Activated CD8-positive, alpha-beta T cell treated with anti-CD3 and anti-CD28 coated beads for 36 hours (primary cell): ENCODE data around the gene PITX2. TPM values are rescaled to one million over a fixed set of nuclear protein-coding genes. Genes with fewer than 3 reads are reported as not detected.

Experiments used
- ATAC-seq: fragments of 200-7000 bp; cut with Tn5 transposase; one replicate; pipeline ENCODE4 v1.10.0; 2021; ENCODE audit warnings: mild to moderate bottlenecking, moderate library complexity
- CTCF ChIA-PET: fragments of 350-600 bp; sonication (Branson Sonifier 250); formaldehyde crosslinking; loops from one replicate; lab custom pipeline; 2021; ENCODE audit warnings: antibody characterized with exemption; lab: Charles Lee
- POLR2A ChIA-PET: fragments of 350-600 bp; sonication (Branson Sonifier 250); formaldehyde crosslinking; loops from one replicate; lab custom pipeline; 2021; ENCODE audit warnings: antibody characterized with exemption; lab: Charles Lee
- DNase-seq: peaks from one replicate; pipeline ENCODE4 v3.0.0-alpha.2; 2020
- H3K27ac Mint-ChIP-seq: one replicate; pipeline ENCODE4 v1.8.0; 2021; ENCODE audit warnings: mild to moderate bottlenecking, mixed read lengths
- H3K27me3 Mint-ChIP-seq: one replicate; pipeline ENCODE4 v1.8.0; 2021; ENCODE audit warnings: mixed read lengths
- H3K36me3 Mint-ChIP-seq: one replicate; pipeline ENCODE4 v1.8.0; 2021; ENCODE audit warnings: low read depth, mixed read lengths
- H3K4me1 Mint-ChIP-seq: one replicate; pipeline ENCODE4 v1.8.0; 2021; ENCODE audit warnings: low read depth, mixed read lengths
- H3K4me3 Mint-ChIP-seq: one replicate; pipeline ENCODE4 v1.8.0; 2021; ENCODE audit warnings: mild to moderate bottlenecking, moderate library complexity, mixed read lengths
- H3K9me3 Mint-ChIP-seq: one replicate; pipeline ENCODE4 v1.8.0; 2021; ENCODE audit warnings: mixed read lengths
- CTCF ChIP-seq: fragments of 200-600 bp; IDR thresholded peaks from one replicate; pipeline ENCODE4 v1.8.0; 2022; ENCODE audit warnings: antibody characterized with exemption, mild to moderate bottlenecking
- intact Hi-C: fragments of 100-400 bp; cut with micrococcal nuclease; formaldehyde crosslinking; loops from one replicate; pipeline ENCODE4 v1.10.0; 2022
- total RNA-seq, 2 experiments: library from RNA; stranded (reverse); gene quantifications; one replicate each; pipeline ENCODE4 v1.2.3, GENCODE V29; 2021

The PITX2 gene
- total RNA-seq, 2 experiments from 2014 or later: not detected

- Mint-ChIP-seq H3K9me3 (no peaks in the 10 kb centered on the region), H3K4me3 (peak overlapping the region; percentile 61), H3K27me3 (peaks cover 86% of the 10 kb centered on the region), H3K36me3 (no peaks in the 10 kb centered on the region), H3K27ac (no peak overlapping the region), H3K4me1 (peaks cover 27% of the 10 kb centered on the region)
- DNase-seq (no peak), ATAC-seq (no peak)
- no peak for TF ChIP-seq CTCF
- intact Hi-C loops: no loop called here
- POLR2A ChIA-PET: interaction anchor here (0.6 kb wide), 1 partner anchor 325 kb away, joined by 3 read pairs; no protein-coding TSS in a partner anchor
- CTCF ChIA-PET: interaction anchor here (2.1 kb wide), 1 partner anchor 11 kb away, joined by 4 read pairs; no protein-coding TSS in a partner anchor
Measured at GRCh38 chr4:110621839-110622751, 782 bp downstream of the PITX2 start.

GRCh38 chr4:110621328-110621812 is 1.5 kb downstream of the PITX2 start:
- Mint-ChIP-seq H3K9me3 (no peaks in the 10 kb centered on the region), H3K4me1 (peaks cover 29% of the 10 kb centered on the region), H3K4me3 (no peak overlapping the region), H3K27ac (no peak overlapping the region), H3K27me3 (peaks cover 86% of the 10 kb centered on the region), H3K36me3 (no peaks in the 10 kb centered on the region)
- intact Hi-C loops: no loop called here
- CTCF ChIA-PET: interaction anchor here (1.6 to 2.1 kb wide), 2 partner anchors 10 to 19 kb away, joined by 4 to 5 read pairs; no protein-coding TSS in a partner anchor
- DNase-seq (no peak), ATAC-seq (no peak)
- POLR2A ChIA-PET: interaction anchor here (0.6 kb wide), 1 partner anchor 324 kb away, joined by 3 read pairs; no protein-coding TSS in a partner anchor
- no peak for TF ChIP-seq CTCF

DNA sequence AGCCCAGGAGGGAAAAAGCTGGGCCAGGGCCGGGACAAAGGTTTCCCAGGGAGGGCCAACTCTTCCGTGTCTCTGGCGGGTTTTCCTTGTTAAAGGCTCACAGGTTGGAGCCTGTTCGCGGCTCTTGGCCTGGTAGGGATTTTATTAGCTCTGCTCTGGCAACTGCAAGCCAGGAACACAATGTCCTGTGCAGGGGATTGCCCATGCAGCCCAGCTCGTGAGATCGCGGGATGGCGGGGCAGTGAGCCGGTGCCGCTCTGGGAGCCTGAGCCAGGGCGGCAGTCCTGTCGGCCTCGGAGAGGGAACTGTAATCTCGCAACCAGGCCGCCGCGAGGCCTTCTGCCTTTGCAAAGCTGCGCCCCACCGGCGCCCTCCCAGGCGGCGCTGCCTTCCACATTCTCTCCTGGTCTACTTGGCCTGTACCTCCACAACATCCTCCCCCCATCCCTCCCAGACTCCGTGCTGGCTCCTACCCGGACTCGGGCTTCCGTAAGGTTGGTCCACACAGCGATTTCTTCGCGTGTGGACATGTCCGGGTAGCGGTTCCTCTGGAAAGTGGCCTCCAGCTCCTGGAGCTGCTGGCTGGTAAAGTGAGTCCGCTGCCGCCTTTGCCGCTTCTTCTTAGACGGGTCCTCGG is 2.1 kb downstream of the PITX2 start:
- DNase-seq: no peak
- Mint-ChIP-seq H3K4me3 (no peak overlapping the region), H3K27ac (no peak overlapping the region), H3K4me1 (peaks cover 34% of the 10 kb centered on the region), H3K36me3 (peaks cover 3% of the 10 kb centered on the region), H3K27me3 (peaks cover 86% of the 10 kb centered on the region), H3K9me3 (no peaks in the 10 kb centered on the region)
- CTCF ChIA-PET: interaction anchor here (1.2 to 2.1 kb wide), 4 partner anchors 10 to 19 kb away, joined by 4 to 5 read pairs (median 4); no protein-coding TSS in a partner anchor
- no peak for ATAC-seq
- intact Hi-C loops: no loop called here
- POLR2A ChIA-PET: interaction anchor here (1.3 kb wide), 1 partner anchor 8 kb away, joined by 6 read pairs; no protein-coding TSS in a partner anchor
- no peak for TF ChIP-seq CTCF

DNA sequence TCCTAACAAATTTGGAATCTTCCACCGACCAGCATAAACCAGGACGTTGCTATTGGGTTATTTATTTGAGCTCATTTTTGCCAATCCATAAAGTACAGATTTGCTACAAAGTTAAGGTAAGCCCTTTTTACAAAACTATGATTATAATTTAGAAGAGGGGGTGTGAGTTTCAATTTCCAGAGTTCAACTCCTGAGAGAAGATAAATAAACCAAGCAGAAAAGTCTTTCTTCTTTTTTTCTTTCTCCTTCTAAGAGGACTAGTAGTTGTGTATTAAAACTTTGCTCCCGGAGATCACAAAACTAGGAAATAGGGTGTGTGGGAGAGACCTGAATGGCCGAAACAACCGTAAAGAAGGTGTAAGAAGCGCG is 2.6 kb downstream of the PITX2 start:
- DNase-seq (no peak), ATAC-seq (no peak)
- POLR2A ChIA-PET: interaction anchor here (1.3 kb wide), 1 partner anchor 9 kb away, joined by 6 read pairs; no protein-coding TSS in a partner anchor
- Mint-ChIP-seq H3K27me3 (peaks cover 87% of the 10 kb centered on the region), H3K4me3 (no peak overlapping the region), H3K27ac (no peak overlapping the region), H3K4me1 (peaks cover 35% of the 10 kb centered on the region), H3K9me3 (no peaks in the 10 kb centered on the region), H3K36me3 (peaks cover 3% of the 10 kb centered on the region)
- intact Hi-C loops: no loop called here
- CTCF ChIA-PET: interaction anchor here (1.2 to 2.1 kb wide), 4 partner anchors 9 to 20 kb away, joined by 4 to 5 read pairs (median 4); no protein-coding TSS in a partner anchor
- no peak for TF ChIP-seq CTCF
